ENCODE measurements around the gene CCDC70.
A peak's percentile ranks its signal among the peaks of the same experiment; 100 is the strongest.

GRCh38 chr13:51895906-51896888 lies 34.4 kb downstream of the CCDC70 start:
- peak in 4 of 6 experiments; percentile 48 to 65 (median 63) for TF ChIP-seq CTCF (IDR thresholded peaks at IDR 0.05)
- no peak for TF ChIP-seq POLR2A (IDR thresholded peaks at IDR 0.05)
